ENCODE data around the gene DRC3.

DRC3 gene

GRCh38 chr17:17970699-17971430, 1.8 kb upstream of the DRC3 start:
- no peak for DNase-seq

GRCh38 chr17:17971431-17972125, 1.1 kb upstream of the DRC3 start:
- DNase-seq: no peak

- no peak for DNase-seq
Observed at GRCh38 chr17:17972952-17973254, 241 bp downstream of the DRC3 start.

- no peak for DNase-seq
Observed at GRCh38 chr17:17975436-17975835, 2.8 kb downstream of the DRC3 start.

GRCh38 chr17:17976931-17977570, 4.4 kb downstream of the DRC3 start:
- no peak for DNase-seq

- DNase-seq: no peak
Observed at GRCh38 chr17:17978481-17979424, 6.1 kb downstream of the DRC3 start.

- no peak for DNase-seq
Observed at GRCh38 chr17:17979778-17980177, 7.1 kb downstream of the DRC3 start.

- DNase-seq: no peak
Observed at GRCh38 chr17:17981330-17981729, 8.7 kb downstream of the DRC3 start.

- no peak for DNase-seq
Observed at GRCh38 chr17:17982801-17983200, 10.1 kb downstream of the DRC3 start.

GRCh38 chr17:17983376-17983775, 10.7 kb downstream of the DRC3 start:
- DNase-seq: no peak

GRCh38 chr17:17983776-17984175, 11.1 kb downstream of the DRC3 start:
- no peak for DNase-seq

GRCh38 chr17:17985153-17985552, 12.5 kb downstream of the DRC3 start:
- DNase-seq: no peak

GRCh38 chr17:17985555-17985954, 12.9 kb downstream of the DRC3 start:
- no peak for DNase-seq

GRCh38 chr17:17987187-17987896, 14.7 kb downstream of the DRC3 start:
- no peak for DNase-seq

- no peak for DNase-seq
Observed at GRCh38 chr17:17987901-17988300, 15.2 kb downstream of the DRC3 start.

- no peak for DNase-seq
Observed at GRCh38 chr17:17988427-17988945, 15.8 kb downstream of the DRC3 start.

GRCh38 chr17:17989081-17989480, 16.4 kb downstream of the DRC3 start:
- no peak for DNase-seq

GRCh38 chr17:17989618-17990017, 17.0 kb downstream of the DRC3 start:
- no peak for DNase-seq

- no peak for DNase-seq
Observed at GRCh38 chr17:17990282-17990681, 17.6 kb downstream of the DRC3 start.

- DNase-seq: no peak
Observed at GRCh38 chr17:17993366-17993765, 20.7 kb downstream of the DRC3 start.

GRCh38 chr17:17993852-17994251, 21.2 kb downstream of the DRC3 start:
- DNase-seq: no peak

Data from CD4-positive, alpha-beta T cell treated with Interleukin-10 for 1 hour (primary cell).